PC-3 (cell line): ENCODE results near the gene ACTL7B. TPM values are rescaled to one million over a fixed set of nuclear protein-coding genes. Genes with fewer than 3 reads are reported as not detected.

Source experiments
- ATAC-seq: fragments of 200-7000 bp; cut with Tn5 transposase; 2 replicates; pipeline ENCODE4 v1.9.1; 2020; ENCODE audit warnings: mild to moderate bottlenecking, moderate library complexity
- BruUV-seq: library from RNA; stranded (reverse); fragments of 400-500 nt; replicated peaks from 2 replicates; lab custom pipeline; 2021; lab: Mats Ljungman, UMichigan
- CTCF ChIA-PET: fragments of 300-600 bp; sonication (Branson Sonifier 250); formaldehyde crosslinking; loops from one replicate; lab custom pipeline; 2022; ENCODE audit warnings: antibody characterized with exemption; lab: Charles Lee
- POLR2A ChIA-PET: fragments of 300-600 bp; sonication (Branson Sonifier 250); formaldehyde crosslinking; loops from one replicate; lab custom pipeline; 2022; ENCODE audit warnings: antibody characterized with exemption; ENCODE audit not compliant: unreplicated experiment; lab: Charles Lee
- DNase-seq: peaks from one replicate; pipeline ENCODE4 v3.0.0-alpha.2; 2015
- H2AFZ ChIP-seq: fragments of 300-600 bp; sonication (generic); 2 replicates; pipeline ENCODE4 v1.6.0; 2016; ENCODE audit warnings: antibody characterized with exemption, low read length
- H3F3A ChIP-seq: fragments of 300-600 bp; sonication (generic); one replicate; pipeline ENCODE4 v1.6.0; 2017; ENCODE audit warnings: antibody characterized with exemption, low read length, control low read depth, mild to moderate bottlenecking; ENCODE audit not compliant: unreplicated experiment
- H3K27ac ChIP-seq: fragments of 300-600 bp; sonication (generic); 2 replicates; pipeline ENCODE4 v1.5.1; 2016; ENCODE audit warnings: mild to moderate bottlenecking, low read length
- H3K27me3 ChIP-seq: fragments of 300-600 bp; sonication (generic); 2 replicates; pipeline ENCODE4 v1.6.1; 2016; ENCODE audit warnings: low read length, mixed read lengths
- H3K36me3 ChIP-seq: fragments of 300-600 bp; sonication (generic); 2 replicates; pipeline ENCODE4 v1.6.1; 2016; ENCODE audit warnings: low read depth, mixed run types, low read length, mixed read lengths
- H3K4me1 ChIP-seq: fragments of 300-600 bp; sonication (generic); 2 replicates; pipeline ENCODE4 v1.5.1; 2016; ENCODE audit warnings: low read length; ENCODE audit not compliant: insufficient read depth
- H3K4me2 ChIP-seq: fragments of 300-600 bp; sonication (generic); 2 replicates; pipeline ENCODE4 v1.6.0; 2016; ENCODE audit warnings: low read length
- H3K4me3 ChIP-seq: fragments of 300-600 bp; sonication (generic); 2 replicates; pipeline ENCODE4 v1.5.1; 2016; ENCODE audit warnings: mild to moderate bottlenecking, low read length, mixed read lengths
- H3K79me2 ChIP-seq: fragments of 300-600 bp; sonication (generic); 2 replicates; pipeline ENCODE4 v1.6.1; 2017; ENCODE audit warnings: low read length, mixed read lengths
- H3K9ac ChIP-seq: fragments of 300-600 bp; sonication (generic); 2 replicates; pipeline ENCODE4 v1.6.0; 2016; ENCODE audit warnings: mild to moderate bottlenecking, low read length
- H3K9me2 ChIP-seq: fragments of 300-600 bp; sonication (generic); replicated peaks from 2 replicates; pipeline ENCODE4 v1.6.1; 2016; ENCODE audit warnings: mixed run types, low read length, mixed read lengths
- H3K9me3 ChIP-seq: fragments of 300-600 bp; sonication (generic); 2 replicates; pipeline ENCODE4 v1.6.1; 2016; ENCODE audit warnings: low read length, mixed read lengths
- H4K20me1 ChIP-seq: fragments of 300-600 bp; sonication (generic); 2 replicates; pipeline ENCODE4 v1.6.1; 2016; ENCODE audit warnings: low read length, mixed read lengths
- CTCF ChIP-seq: fragments of 300-600 bp; sonication (generic); conservative IDR thresholded peaks from 2 replicates; pipeline ENCODE4 v1.5.1; 2017; ENCODE audit warnings: antibody characterized with exemption, low read depth, mild to moderate bottlenecking, low read length
- EZH2 ChIP-seq: fragments of 300-600 bp; sonication (generic); IDR thresholded peaks from one replicate; pipeline ENCODE4 v1.6.1; 2017; ENCODE audit warnings: antibody characterized with exemption, mild to moderate bottlenecking, low read length; ENCODE audit not compliant: unreplicated experiment
- EZH2phosphoT487 ChIP-seq: fragments of 300-600 bp; sonication (generic); IDR thresholded peaks from 2 replicates; pipeline ENCODE4 v1.6.1; 2018; ENCODE audit warnings: mild to moderate bottlenecking, antibody characterized with exemption, low read length, borderline replicate concordance
- intact Hi-C: fragments of 100-400 bp; cut with micrococcal nuclease; formaldehyde crosslinking; loops from 2 replicates; pipeline ENCODE4 v1.9.0; 2023
- total RNA-seq: library from RNA; depleted of rRNA; stranded (reverse); fragments of >200 nt; gene quantifications from 2 replicates; pipeline ENCODE4 v1.2.3, GENCODE V29; 2014; rRNA removed

ACTL7B gene
- total RNA-seq, 1 experiment from 2014 or later, result not detected

GRCh38 chr9:108809269-108809668 is 46.5 kb downstream of the ACTL7B start:
- Histone ChIP-seq H3K4me3 (no peak overlapping the region), H3K9ac (no peak overlapping the region), H3K9me3 (no peaks in the 10 kb centered on the region), H3K36me3 (no peaks in the 10 kb centered on the region), H3K4me1 (peaks cover 9% of the 10 kb centered on the region), H3K9me2 (no peaks in the 10 kb centered on the region), H4K20me1 (no peaks in the 10 kb centered on the region), H3K79me2 (no peaks in the 10 kb centered on the region), H3F3A (no peaks in the 10 kb centered on the region), H3K4me2 (no peak overlapping the region), H2AFZ (no peak overlapping the region), H3K27me3 (peaks cover 5% of the 10 kb centered on the region; the same call in 1 of the 2 replicates), H3K27ac (no peak overlapping the region)
- ChIA-PET CTCF (no interaction called here), POLR2A (no interaction called here)
- no TSS peak for BruUV-seq
- TF ChIP-seq CTCF, result no peak
- TF ChIP-seq EZH2, result no peak
- TF ChIP-seq EZH2phosphoT487, result no peak
- intact Hi-C loops, result no loop called here
- no peak for DNase-seq
- ATAC-seq, result no peak

Other genes with a start within 250 kb of the ACTL7B start
- not detected in 2 replicates for gene ACTL7A, start 6.3 kb upstream of the ACTL7B start, total RNA-seq
- gene ELP1, start 78.1 kb upstream of the ACTL7B start, total RNA-seq, result 26.0 and 53.6 TPM in 2 replicates
- gene ABITRAM, start 78.4 kb upstream of the ACTL7B start, total RNA-seq, result 4.7 and 7.8 TPM in 2 replicates
- 80.5 and 97.7 TPM in 2 replicates for gene CTNNAL1, start 157.5 kb upstream of the ACTL7B start, total RNA-seq